HG02943 (cell line): ENCODE data around the gene PMVK.
"Not testable (repeated sequence)": the region's sequence is repeated elsewhere in the genome, so short reads cannot be mapped to it uniquely, and the experiment has no call there.

ENCODE experiments used
- ATAC-seq: cut with Tn5 transposase; IDR thresholded peaks from one replicate; pipeline ENCODE4 v1.9.1; 2021; ENCODE audit warnings: mild to moderate bottlenecking, low read depth, moderate library complexity; ENCODE audit not compliant: unreplicated experiment

The PMVK gene

DNA sequence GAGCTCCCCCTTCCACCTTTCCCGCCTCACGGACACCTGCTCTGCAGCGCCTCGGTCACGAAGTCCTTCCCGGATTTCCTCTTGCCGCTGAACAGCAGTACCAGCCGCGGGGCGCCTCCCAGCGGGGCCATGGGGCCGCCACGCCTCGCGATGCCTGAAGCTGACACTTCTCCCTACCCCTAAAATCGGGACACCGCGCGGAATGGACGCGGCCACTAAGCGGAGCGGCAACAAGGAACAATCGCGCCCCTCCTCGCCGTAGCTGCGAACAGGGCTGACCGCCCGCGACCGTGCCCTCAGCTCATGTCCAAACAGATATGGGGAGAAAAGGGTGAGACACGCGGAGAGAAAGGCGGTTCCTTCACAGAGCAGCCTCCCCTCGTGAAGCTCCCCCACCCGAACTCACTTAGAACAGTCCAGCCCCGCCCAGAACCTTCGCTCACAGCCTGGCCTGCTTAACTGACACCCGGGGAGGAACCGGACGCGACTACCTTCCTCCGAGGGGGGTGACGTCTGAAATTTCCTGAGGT, at the start of gene PMVK:
Gene PMVK (minus strand): TSS at position 165 of the 530 bp plus-strand sequence. CDS start 34 bp downstream, at position 131.
- ATAC-seq, result peak; percentile 78

DNA sequence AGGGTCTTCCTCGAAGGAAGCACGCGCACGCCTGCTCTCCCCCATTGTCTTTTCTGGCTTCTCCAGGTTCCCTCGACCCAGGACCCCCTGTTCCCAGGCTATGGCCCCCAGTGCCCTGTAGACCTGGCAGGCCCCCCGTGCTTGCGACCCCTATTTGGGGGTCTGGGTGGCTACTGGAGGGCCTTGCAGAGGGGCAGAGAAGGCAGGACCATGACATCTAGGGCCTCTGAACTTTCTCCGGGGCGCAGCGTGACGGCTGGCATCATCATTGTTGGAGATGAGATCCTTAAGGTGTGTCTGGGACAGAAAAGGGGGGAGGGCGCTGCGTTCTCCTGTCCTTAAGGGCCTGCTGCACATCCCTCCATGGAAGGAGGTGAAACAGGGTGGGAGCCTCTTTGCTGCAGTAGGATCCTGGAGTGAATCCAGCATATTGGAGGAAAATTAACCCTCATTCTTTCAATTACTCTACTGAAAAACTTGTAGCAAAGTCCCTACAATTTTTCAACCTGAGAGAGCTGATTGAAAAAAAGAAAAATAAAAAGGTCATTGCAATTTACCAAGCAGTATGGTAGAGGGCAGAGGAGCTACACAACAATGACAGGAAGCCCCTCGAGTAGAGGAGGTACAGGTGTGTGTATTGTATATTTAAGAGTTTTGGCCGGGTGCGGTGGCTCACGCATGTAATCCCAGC, 47.4 kb upstream of the PMVK start:
- ATAC-seq, result no peak

DNA sequence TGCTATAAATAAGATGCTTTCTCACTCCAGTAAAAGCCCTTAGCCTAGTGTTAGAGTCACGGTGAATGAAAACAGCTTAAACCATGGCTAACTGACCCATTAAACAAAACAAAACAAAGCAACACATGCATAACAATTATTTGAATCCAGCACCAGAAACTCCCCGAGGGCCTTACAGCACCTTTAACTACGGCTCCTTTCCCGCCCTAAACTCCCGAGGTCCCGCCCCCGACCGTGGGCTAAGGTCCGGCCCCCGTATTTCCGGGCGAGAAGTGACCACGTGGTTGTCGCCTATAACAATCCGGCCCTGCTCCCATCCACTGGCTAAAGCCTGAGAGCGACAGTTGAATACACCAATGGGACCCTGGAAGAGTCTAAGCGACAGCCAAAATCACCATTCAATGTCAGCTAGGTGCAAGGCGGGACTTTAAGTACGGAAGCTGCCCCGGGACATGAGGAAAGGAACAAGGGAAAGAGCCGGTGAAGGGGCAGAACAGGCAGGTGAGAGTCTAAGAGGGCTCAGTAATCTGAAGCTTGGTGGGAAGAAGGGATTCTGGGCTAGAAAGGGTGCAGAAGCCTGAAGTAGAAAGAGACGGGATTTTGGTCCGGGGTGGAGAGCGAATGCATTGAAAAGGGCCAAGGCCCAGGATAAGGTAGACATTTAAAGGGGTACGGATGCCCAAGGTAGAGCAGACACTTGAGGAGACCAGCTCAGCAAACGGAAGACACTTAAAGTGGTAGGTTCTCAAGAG, 46.6 kb upstream of the PMVK start, which contains the start of gene FLAD1:
Gene FLAD1 (plus strand): TSS at position 448 of the 752 bp plus-strand sequence. CDS start 351 bp downstream, outside the sequence.
- peak; percentile 97 for ATAC-seq

- no peak for ATAC-seq
Observed at GRCh38 chr1:154982341-154982740, 45.8 kb upstream of the PMVK start.

- ATAC-seq, result no peak
Observed at GRCh38 chr1:154978360-154978759, 41.8 kb upstream of the PMVK start.

GRCh38 chr1:154977762-154978161, 41.2 kb upstream of the PMVK start:
- ATAC-seq, result not testable (repeated sequence)

GRCh38 chr1:154975409-154976059, 39.0 kb upstream of the PMVK start:
- ATAC-seq, result no peak

- peak; percentile 52 for ATAC-seq
Observed at GRCh38 chr1:154974808-154975408, 38.4 kb upstream of the PMVK start.

DNA sequence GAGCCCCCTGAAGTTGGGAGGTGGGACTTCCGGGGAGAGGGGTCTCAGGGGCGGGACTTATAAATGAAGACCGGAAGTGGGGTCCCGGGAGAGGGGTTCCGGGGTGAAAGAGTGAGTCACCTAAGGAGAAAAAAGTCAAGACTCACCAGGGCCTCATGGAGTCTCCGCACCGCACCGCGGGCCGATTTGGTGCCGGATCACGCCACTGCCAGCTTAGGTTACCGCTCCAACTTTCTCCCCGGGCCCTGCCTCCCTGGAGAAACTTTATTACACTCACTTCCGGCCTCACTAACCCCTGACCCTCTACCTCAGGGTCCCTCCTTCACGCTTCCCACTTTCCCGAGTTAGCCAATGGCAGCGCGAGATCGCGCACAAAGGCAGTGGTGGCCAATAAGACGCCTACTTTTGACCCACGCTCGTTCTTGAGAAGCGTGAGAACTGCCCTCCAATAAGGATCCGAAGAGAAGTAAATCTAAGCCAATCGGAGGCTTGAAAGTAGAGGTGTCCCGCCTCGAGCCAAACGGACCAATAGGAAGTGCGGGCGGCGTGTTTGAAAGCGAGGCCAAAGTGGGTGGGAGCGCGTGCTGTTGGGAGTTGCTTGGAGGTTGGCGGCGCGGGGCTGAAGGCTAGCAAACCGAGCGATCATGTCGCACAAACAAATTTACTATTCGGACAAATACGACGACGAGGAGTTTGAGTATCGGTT, 37.7 kb upstream of the PMVK start, which contains the start of gene CKS1B:
Gene CKS1B (plus strand): TSS at position 580 of the 706 bp plus-strand sequence. CDS start 65 bp downstream, at position 645.
- ATAC-seq, result peak; percentile 77

DNA sequence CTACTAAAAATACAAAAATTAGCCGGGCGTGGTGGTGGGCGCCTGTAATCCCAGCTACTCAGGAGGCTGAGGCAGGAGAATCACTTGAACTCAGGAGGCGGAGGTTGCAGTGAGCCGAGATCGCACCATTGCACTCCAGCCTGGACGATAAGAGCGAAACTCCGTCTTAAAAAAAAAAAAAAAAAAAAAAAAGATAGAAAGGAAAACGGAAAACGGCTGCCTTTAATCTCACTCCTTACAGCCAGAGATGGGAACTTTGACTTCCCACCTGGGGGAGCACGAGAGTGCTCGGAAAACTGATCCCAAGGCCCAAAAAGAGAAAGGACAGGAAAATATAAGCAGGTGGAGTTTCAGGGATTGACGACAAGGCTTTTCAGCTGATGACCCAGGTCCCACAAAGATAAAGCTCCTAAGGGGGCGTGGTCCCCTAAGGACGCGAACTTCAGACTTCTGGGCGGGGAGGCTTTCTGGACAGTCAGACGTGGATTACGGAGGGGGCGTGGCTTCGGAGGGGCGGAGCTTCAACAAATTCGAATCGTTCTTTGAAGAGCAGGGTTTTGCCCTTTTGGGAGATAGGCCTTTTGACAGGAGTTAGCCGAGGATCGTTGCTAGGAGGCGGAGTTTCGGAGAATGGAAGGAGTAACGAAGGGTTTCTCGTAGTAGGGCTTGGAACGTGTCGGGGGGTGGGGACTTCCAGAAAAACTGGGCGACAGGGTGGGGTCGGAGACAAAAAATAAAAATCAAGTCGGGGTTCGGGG, 37.0 kb upstream of the PMVK start:
- ATAC-seq, result peak; percentile 22

- no peak for ATAC-seq
Observed at GRCh38 chr1:154972517-154973343, 36.2 kb upstream of the PMVK start.

- ATAC-seq, result no peak
Observed at GRCh38 chr1:154972213-154972516, 35.6 kb upstream of the PMVK start.

DNA sequence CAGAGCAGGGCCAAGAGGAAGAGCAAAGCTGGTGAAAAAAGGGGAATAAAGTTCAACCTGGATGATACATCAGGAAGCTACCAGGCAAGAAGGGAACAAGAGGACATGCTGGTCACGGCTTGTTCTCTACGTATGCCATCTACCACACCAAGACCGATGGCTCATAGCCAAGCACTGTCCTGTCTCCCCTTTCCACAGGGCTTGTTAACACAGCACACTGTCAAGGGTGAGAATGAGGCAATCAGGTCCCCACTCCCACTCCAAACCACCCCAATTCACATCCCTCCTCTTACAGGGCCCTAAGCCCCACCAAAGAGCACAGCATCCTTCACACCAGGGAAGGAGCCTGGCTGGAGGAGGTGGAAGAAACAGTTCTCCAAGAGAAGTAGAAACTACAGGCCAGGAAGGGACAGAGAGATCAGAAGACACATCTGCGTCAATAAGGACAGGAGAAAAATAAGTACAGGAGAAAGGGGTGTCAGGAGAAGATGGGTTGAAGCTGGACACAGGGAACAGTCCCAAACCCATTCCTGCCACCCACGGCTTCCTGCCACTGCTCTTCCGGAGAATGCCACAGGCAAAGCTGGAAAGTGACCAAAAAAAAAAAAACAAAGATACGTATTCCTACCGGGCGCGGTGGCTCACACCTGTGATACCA, 35.0 kb upstream of the PMVK start:
- no peak for ATAC-seq

GRCh38 chr1:154970631-154971340, 34.3 kb upstream of the PMVK start, which contains the start of gene SHC1:
Gene SHC1 (minus strand): TSS chr1:154970747. CDS start chr1:154970526, 221 bp downstream.
- ATAC-seq, result no peak

- no peak for ATAC-seq
Observed at GRCh38 chr1:154969860-154970452, 33.4 kb upstream of the PMVK start.

GRCh38 chr1:154969246-154969645, 32.7 kb upstream of the PMVK start:
- no peak for ATAC-seq

- ATAC-seq, result no peak
Observed at GRCh38 chr1:154968731-154969130, 32.2 kb upstream of the PMVK start.
